Psoas muscle (tissue), 8 donors: Measurements from ENCODE around the gene HDLBP. TPM values are rescaled to one million over a fixed set of nuclear protein-coding genes. Genes with fewer than 3 reads are reported as not detected.

ENCODE experiments used
- ATAC-seq, 4 donors: fragments of 200-7000 bp; cut with Tn5 transposase; one replicate each; pipeline ENCODE4 v1.9.1; 2020; ENCODE audit warnings: moderate library complexity in 3 of 4, mild to moderate bottlenecking in 2 of 4
- DNase-seq, 2 donors: peaks; one replicate each; pipeline ENCODE4 v3.0.0-alpha.2; 2020
- H3K27ac ChIP-seq: fragments of 200-600 bp; one replicate; pipeline ENCODE4 v1.8.0; 2022
- H3K27me3 ChIP-seq, 3 donors: fragments of 200-600 bp in 1 of 3; one replicate each; pipeline versions ENCODE4 v1.6.1 to v1.8.0; 2013 to 2022; ENCODE audit warnings: low read length in 2 of 3, mild to moderate bottlenecking in 2 of 3, moderate library complexity in 1 of 3; ENCODE audit not compliant: insufficient read depth in 3 of 3
- H3K36me3 ChIP-seq, 2 donors: fragments of 200-600 bp in 1 of 2; one replicate each; pipeline versions ENCODE4 v1.6.1 to v1.8.0; 2013 to 2022; ENCODE audit warnings: low read depth in 1 of 2, mild to moderate bottlenecking in 1 of 2, moderate library complexity in 1 of 2; ENCODE audit not compliant: insufficient read depth in 1 of 2
- H3K4me1 ChIP-seq: fragments of 200-600 bp; one replicate; pipeline ENCODE4 v1.8.0; 2022
- H3K4me3 ChIP-seq: fragments of 200-600 bp; one replicate; pipeline ENCODE4 v1.8.0; 2022; ENCODE audit warnings: mild to moderate bottlenecking
- H3K9me3 ChIP-seq: fragments of 200-600 bp; one replicate; pipeline ENCODE4 v1.8.0; 2022
- WGBS, 3 donors: extraction: QIAGEN DNeasy Blood & Tissue Kit; methylation state at CpG; one replicate each; pipeline versions ENCODE4 v1.1.6 to v1.1.7; 2013; 5-methylcytosine and 5-hydroxymethylcytosine counted together
- intact Hi-C, 2 donors: fragments of 100-400 bp; cut with DNase I; formaldehyde crosslinking; loops; one replicate each; pipeline versions ENCODE4 v1.11.0 to v1.14.2; 2022
- polyA plus RNA-seq, 3 donors: library from polyadenylated mRNA; stranded (reverse); fragments of 200-250 nt; gene quantifications; one replicate each; pipeline ENCODE4 v1.2.3, GENCODE V29; 2013
- total RNA-seq, 4 donors: library from RNA; stranded (reverse); fragmentation: NEBNext Ultra II Directional in 2 of 4; extraction: Animal tissue kit (Norgen Biotek cat#: 25700) in 2 of 4; gene quantifications; one replicate each; pipeline versions ENCODE4 v1.2.1 to v1.2.4, GENCODE V29; 2021 to 2023
- TF ChIP-seq, protein P1 (sequence below): fragments of 200-600 bp; IDR thresholded peaks from one replicate; pipeline ENCODE4 v1.8.0; 2022; ENCODE audit warnings: antibody characterized with exemption
- donor health status: healthy with polysubstance abuse.
- donor health status: DM: no; HTN: no; CAD: no; lungs with moderate emphysema.
- donor health status: Bipolar disorder and iron deficiency.
- donor health status: healthy.
- donor health status: DM: yes; HTN: yes; CAD: no.
- donor health status: DM: no; HTN: no; CAD: no.
- donor health status: DM: no; HTN: no; CAD: no.
- donor health status: DM: yes; HTN: yes; CAD: no.

The HDLBP gene
- total and polyA plus RNA-seq, 7 donors, result 264 to 526 (median 421) TPM

DNA sequence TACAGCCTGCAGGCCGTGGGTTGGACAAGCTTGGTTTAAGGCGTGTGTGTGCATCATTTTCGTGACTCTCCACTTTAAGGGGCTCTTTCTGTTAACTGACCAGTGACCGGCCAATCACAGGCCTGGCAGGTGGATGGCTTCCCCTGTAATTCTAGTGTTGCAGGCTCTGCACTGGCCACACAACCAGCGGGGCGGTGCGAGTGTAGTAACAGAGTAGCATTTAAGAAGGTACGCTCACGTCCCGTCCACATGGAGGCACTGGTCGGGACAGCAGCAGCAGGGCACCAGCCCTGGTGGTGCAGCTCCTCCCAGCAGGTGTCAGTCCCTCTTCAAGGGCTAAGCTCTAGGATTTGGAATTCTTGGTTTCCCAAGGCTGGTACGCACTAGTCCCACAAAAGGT lies 135.0 kb downstream of the HDLBP start:
- intact Hi-C loops, result no loop called here
- peaks cover 2 to 53% of the 10 kb centered on the region in 2 donors for H3K36me3 ChIP-seq
- WGBS, 3 donors, result 91 to 95% (median 92%) methylated on average over 12 of the region's 12 CpGs

DNA sequence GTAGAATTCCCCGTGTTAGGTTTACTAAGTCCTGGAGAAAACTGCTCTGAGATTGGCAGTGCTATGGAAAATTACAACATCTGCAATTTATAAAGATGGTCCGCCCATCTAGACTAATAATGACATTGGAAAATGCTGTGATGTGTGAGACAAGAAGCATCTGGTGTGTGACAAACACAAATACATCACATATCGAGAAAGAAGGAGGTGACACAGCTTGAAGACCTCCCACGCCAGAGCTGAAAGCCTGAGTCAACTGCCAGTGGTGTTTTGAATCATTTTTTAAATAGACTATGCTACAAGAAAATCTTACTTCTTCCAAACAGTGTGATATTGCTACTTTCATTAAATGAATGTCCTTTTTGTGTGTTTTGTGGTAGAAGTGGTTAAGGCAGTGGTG lies 135.6 kb downstream of the HDLBP start:
- Histone ChIP-seq H3K9me3 (no peaks in the 10 kb centered on the region), H3K4me1 (no peaks in the 10 kb centered on the region), H3K27ac (no peak overlapping the region), H3K36me3 (peaks cover 3 to 59% of the 10 kb centered on the region in 2 donors), H3K27me3 (no peaks in the 10 kb centered on the region), H3K4me3 (no peak overlapping the region)
- WGBS, 3 donors, result 88 to 95% (median 90%) methylated on average over 4 of the region's 4 CpGs
- intact Hi-C loops, result no loop called here
- TF ChIP-seq, protein P1, sequence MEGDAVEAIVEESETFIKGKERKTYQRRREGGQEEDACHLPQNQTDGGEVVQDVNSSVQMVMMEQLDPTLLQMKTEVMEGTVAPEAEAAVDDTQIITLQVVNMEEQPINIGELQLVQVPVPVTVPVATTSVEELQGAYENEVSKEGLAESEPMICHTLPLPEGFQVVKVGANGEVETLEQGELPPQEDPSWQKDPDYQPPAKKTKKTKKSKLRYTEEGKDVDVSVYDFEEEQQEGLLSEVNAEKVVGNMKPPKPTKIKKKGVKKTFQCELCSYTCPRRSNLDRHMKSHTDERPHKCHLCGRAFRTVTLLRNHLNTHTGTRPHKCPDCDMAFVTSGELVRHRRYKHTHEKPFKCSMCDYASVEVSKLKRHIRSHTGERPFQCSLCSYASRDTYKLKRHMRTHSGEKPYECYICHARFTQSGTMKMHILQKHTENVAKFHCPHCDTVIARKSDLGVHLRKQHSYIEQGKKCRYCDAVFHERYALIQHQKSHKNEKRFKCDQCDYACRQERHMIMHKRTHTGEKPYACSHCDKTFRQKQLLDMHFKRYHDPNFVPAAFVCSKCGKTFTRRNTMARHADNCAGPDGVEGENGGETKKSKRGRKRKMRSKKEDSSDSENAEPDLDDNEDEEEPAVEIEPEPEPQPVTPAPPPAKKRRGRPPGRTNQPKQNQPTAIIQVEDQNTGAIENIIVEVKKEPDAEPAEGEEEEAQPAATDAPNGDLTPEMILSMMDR, result no peak
- no peak for DNase-seq
- no peak for ATAC-seq

More for the DNA sequence above, 135.0 kb downstream of the HDLBP start:
- Histone ChIP-seq H3K27me3 (no peaks in the 10 kb centered on the region), H3K4me1 (no peaks in the 10 kb centered on the region), H3K27ac (no peak overlapping the region), H3K9me3 (no peaks in the 10 kb centered on the region), H3K4me3 (no peak overlapping the region)
- TF ChIP-seq, protein P1, result no peak
- ATAC-seq (no peak), DNase-seq (no peak)

DNA sequence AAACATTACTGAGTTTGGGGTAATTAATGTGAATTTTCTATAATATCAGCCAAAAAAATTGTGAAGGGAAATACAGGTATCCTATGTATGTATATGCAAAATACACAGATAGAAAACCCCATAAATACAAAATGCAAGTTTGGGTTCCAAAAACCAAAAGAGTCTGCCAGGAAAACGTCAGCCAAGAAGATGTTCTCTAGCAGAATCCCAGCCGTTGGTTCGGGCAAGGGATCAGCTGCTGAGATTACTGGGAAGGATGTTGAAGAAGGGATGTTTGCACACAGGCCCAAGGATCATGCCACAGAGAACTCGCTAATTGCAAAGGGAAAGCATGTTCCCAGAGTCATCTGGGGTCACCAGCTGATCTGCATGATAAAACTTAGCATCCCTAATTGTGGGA lies 136.5 kb downstream of the HDLBP start:
- TF ChIP-seq, protein P1, result no peak
- Histone ChIP-seq H3K4me1 (no peaks in the 10 kb centered on the region), H3K27me3 (no peaks in the 10 kb centered on the region), H3K36me3 (peaks cover 3 to 69% of the 10 kb centered on the region in 2 donors), H3K27ac (no peak overlapping the region), H3K4me3 (no peak overlapping the region), H3K9me3 (no peaks in the 10 kb centered on the region)
- DNase-seq (no peak), ATAC-seq (no peak)
- 40 to 69% (median 67%) methylated on average over 4 of the region's 4 CpGs for WGBS, 3 donors
- intact Hi-C loops, result no loop called here

DNA sequence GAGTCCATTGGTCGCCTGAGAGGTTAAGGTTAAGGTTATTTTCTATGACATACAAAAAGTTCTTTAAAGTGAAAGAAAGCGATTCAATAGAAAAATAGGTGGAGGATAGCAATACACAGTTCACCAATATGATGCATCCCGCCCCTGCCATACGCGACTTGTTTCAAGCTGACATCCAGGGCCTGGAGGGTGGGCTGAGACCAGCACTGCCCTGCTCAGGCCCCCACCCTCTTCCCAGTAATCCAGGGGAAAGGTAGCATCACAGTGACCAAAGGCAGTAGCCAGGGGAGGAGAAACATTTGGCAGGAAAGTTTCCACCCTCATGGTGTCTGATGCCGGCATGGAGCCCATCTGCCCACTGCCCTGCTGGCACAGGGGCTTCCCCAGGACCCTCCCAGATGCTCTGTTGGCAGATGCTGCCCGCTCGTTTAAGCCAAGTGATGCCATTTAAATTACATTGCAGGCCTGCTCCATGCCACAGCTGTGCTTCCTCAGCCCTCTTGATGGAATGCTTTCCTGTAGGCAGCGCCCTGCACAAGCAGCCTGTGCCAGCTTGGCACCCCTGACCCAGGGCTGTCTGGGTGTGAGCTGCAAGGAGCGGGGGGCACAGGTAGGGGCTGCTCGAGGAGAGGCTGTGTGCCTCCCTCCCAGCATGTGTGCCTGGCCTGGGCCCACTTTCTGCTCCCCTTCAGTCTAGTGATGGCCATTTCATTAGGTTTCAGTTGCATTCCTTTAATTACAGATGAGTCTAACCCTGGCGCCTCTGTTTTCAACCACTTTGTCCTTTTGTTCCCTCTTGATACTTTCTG lies 137.7 kb downstream of the HDLBP start:
- TF ChIP-seq, protein P1, result no peak
- Histone ChIP-seq H3K27ac (no peak overlapping the region), H3K4me3 (no peak overlapping the region), H3K4me1 (no peaks in the 10 kb centered on the region), H3K27me3 (no peaks in the 10 kb centered on the region), H3K36me3 (peaks cover 3 to 59% of the 10 kb centered on the region in 2 donors), H3K9me3 (no peaks in the 10 kb centered on the region)
- ATAC-seq (no peak), DNase-seq (no peak)
- 82 to 87% (median 82%) methylated on average over 12 of the region's 12 CpGs for WGBS, 3 donors
- intact Hi-C loops, result no loop called here

Other genes starting within 250 kb of the HDLBP start
- gene MTERF4, start 213.4 kb downstream of the HDLBP start, total RNA-seq, result 10 to 100 TPM; 27.3 to 39.0 (median 32.6) TPM
- 10 to 100 TPM; 31.8 to 48.0 (median 32.8) TPM for gene MTERF4, start 213.4 kb downstream of the HDLBP start, polyA plus RNA-seq
- gene PASK, start 166.2 kb downstream of the HDLBP start, total RNA-seq, result 1 to 10 TPM in 2 of 4 donors, under 1 TPM in 2; 0.71 to 1.9 (median 1.2) TPM
- gene PASK, start 166.2 kb downstream of the HDLBP start, polyA plus RNA-seq, result 1 to 10 TPM in 1 of 3 donors, under 1 TPM in 2; 0.41 to 1.3 (median 0.44) TPM
- gene PPP1R7, start 165.2 kb downstream of the HDLBP start, total RNA-seq, result 10 to 100 TPM; 71.3 to 80.8 (median 72.2) TPM
- gene PPP1R7, start 165.2 kb downstream of the HDLBP start, polyA plus RNA-seq, result 100 to 1,000 TPM in 1 of 3 donors, 10 to 100 TPM in 2; 44.0 to 108 (median 74.6) TPM
- 1 to 10 TPM in 1 of 4 donors, under 1 TPM in 3; 0.36 to 1.8 (median 0.64) TPM for gene ANO7, start 127.0 kb downstream of the HDLBP start, total RNA-seq
- gene ANO7, start 127.0 kb downstream of the HDLBP start, polyA plus RNA-seq, result under 1 TPM; 0.22 to 0.55 (median 0.34) TPM
- gene SEPTIN2, start 253 bp upstream of the HDLBP start, total RNA-seq, result 100 to 1,000 TPM in 3 of 4 donors, 10 to 100 TPM in 1; 86.4 to 161 (median 126) TPM
- 100 to 1,000 TPM in 1 of 3 donors, 10 to 100 TPM in 2; 68.8 to 122 (median 90.0) TPM for gene SEPTIN2, start 253 bp upstream of the HDLBP start, polyA plus RNA-seq
- gene FARP2, start 40.6 kb upstream of the HDLBP start, total RNA-seq, result 10 to 100 TPM; 17.4 to 18.4 (median 17.7) TPM
- gene FARP2, start 40.6 kb upstream of the HDLBP start, polyA plus RNA-seq, result 1 to 10 TPM; 5.8 to 8.4 (median 6.0) TPM
- gene STK25, start 192.9 kb upstream of the HDLBP start, total RNA-seq, result 100 to 1,000 TPM; 268 to 382 (median 276) TPM
- gene STK25, start 192.9 kb upstream of the HDLBP start, polyA plus RNA-seq, result 100 to 1,000 TPM; 227 to 489 (median 385) TPM
- 1 to 10 TPM; 1.3 to 3.9 (median 3.2) TPM for gene BOK, start 243.1 kb upstream of the HDLBP start, total RNA-seq
- 10 to 100 TPM in 1 of 3 donors, 1 to 10 TPM in 2; 1.3 to 12.8 (median 3.9) TPM for gene BOK, start 243.1 kb upstream of the HDLBP start, polyA plus RNA-seq